CD4-positive, alpha-beta T cell treated with Interleukin-4 for 1 hour (primary cell): ENCODE measurements around the gene TRIM67.

Experiments
- DNase-seq, 2 donors: peaks; one replicate each; pipeline ENCODE4 v3.0.0-alpha.2; 2020 to 2022

The TRIM67 gene

GRCh38 chr1:231159202-231159962 is 2.5 kb upstream of the TRIM67 start:
- DNase-seq = no peak

- DNase-seq = no peak
Measured at GRCh38 chr1:231159963-231160761, 1.7 kb upstream of the TRIM67 start.

- no peak for DNase-seq
Measured at GRCh38 chr1:231160895-231161666, 777 bp upstream of the TRIM67 start.

GRCh38 chr1:231162297-231162969 is 575 bp downstream of the TRIM67 start:
- no peak for DNase-seq

GRCh38 chr1:231162970-231163829 is 1.3 kb downstream of the TRIM67 start:
- no peak for DNase-seq

GRCh38 chr1:231163830-231164427 is 2.1 kb downstream of the TRIM67 start:
- no peak for DNase-seq

GRCh38 chr1:231165371-231165770 is 3.5 kb downstream of the TRIM67 start:
- no peak for DNase-seq

GRCh38 chr1:231166398-231166797 is 4.5 kb downstream of the TRIM67 start:
- DNase-seq = no peak

GRCh38 chr1:231170875-231171274 is 9.0 kb downstream of the TRIM67 start:
- DNase-seq = no peak

GRCh38 chr1:231171623-231172197 is 9.9 kb downstream of the TRIM67 start:
- no peak for DNase-seq

GRCh38 chr1:231172411-231172810 is 10.6 kb downstream of the TRIM67 start:
- DNase-seq = no peak

GRCh38 chr1:231176421-231176820 is 14.6 kb downstream of the TRIM67 start:
- no peak for DNase-seq

GRCh38 chr1:231177226-231177625 is 15.4 kb downstream of the TRIM67 start:
- no peak for DNase-seq

GRCh38 chr1:231177936-231178335 is 16.1 kb downstream of the TRIM67 start:
- DNase-seq = no peak

- no peak for DNase-seq
Measured at GRCh38 chr1:231178970-231179369, 17.1 kb downstream of the TRIM67 start.

- DNase-seq = no peak
Measured at GRCh38 chr1:231180034-231180433, 18.2 kb downstream of the TRIM67 start.

GRCh38 chr1:231181271-231181670 is 19.4 kb downstream of the TRIM67 start:
- DNase-seq = no peak

GRCh38 chr1:231182317-231182716 is 20.5 kb downstream of the TRIM67 start:
- DNase-seq = no peak

- DNase-seq = no peak
Measured at GRCh38 chr1:231183639-231184590, 22.1 kb downstream of the TRIM67 start.

- DNase-seq = no peak
Measured at GRCh38 chr1:231184891-231185290, 23.0 kb downstream of the TRIM67 start.
